Sigmoid colon (tissue), 7 donors: ENCODE measurements around the gene MYLK. TPM values are rescaled to one million over a fixed set of nuclear protein-coding genes. Genes with fewer than 3 reads are reported as not detected.

Experiments
- DNase-seq: peaks from one replicate; pipeline ENCODE4 v3.0.0-alpha.2; 2019
- H3K27ac ChIP-seq, 4 donors: fragments of 200-600 bp; sonication (generic); one replicate each; pipeline ENCODE4 v1.5.1; 2016 to 2019; ENCODE audit warnings: mild to moderate bottlenecking in 1 of 4
- H3K27me3 ChIP-seq, 3 donors: fragments of 200-600 bp; sonication (generic); one replicate each; pipeline ENCODE4 v1.5.1; 2019; ENCODE audit warnings: mild to moderate bottlenecking in 1 of 3
- H3K36me3 ChIP-seq, 4 donors: fragments of 200-600 bp; sonication (generic); one replicate each; pipeline ENCODE4 v1.5.1; 2016 to 2019
- H3K4me1 ChIP-seq, 4 donors: fragments of 200-600 bp; sonication (generic); one replicate each; pipeline ENCODE4 v1.5.1; 2017 to 2019
- H3K4me3 ChIP-seq, 4 donors: fragments of 200-600 bp; sonication (generic); one replicate each; pipeline ENCODE4 v1.5.1; 2017 to 2019; ENCODE audit warnings: mild to moderate bottlenecking in 2 of 4, moderate library complexity in 1 of 4
- H3K9me3 ChIP-seq, 4 donors: fragments of 200-600 bp in 3 of 4; sonication (generic) in 3 of 4; one replicate each; pipeline versions ENCODE4 v1.5.1 to v1.6.1; 2013 to 2019
- CTCF ChIP-seq, 4 experiments: fragments of 450-650 bp in 3 of 4; fragments of 200-600 bp in 1 of 4; IDR thresholded peaks; one replicate each; pipeline ENCODE4 v1.5.1; 2016 to 2019; ENCODE audit warnings: antibody characterized with exemption in 4 of 4, mild to moderate bottlenecking in 3 of 4, moderate library complexity in 2 of 4
- EP300 ChIP-seq, 4 donors: sonication (generic); formaldehyde crosslinking; IDR thresholded peaks; one replicate each; pipeline ENCODE4 v1.6.1; 2017; ENCODE audit warnings: antibody characterized with exemption in 4 of 4
- POLR2A ChIP-seq, 2 donors: fragments of 450-650 bp; IDR thresholded peaks; one replicate each; pipeline ENCODE4 v1.6.1; 2016; ENCODE audit warnings: antibody characterized with exemption in 2 of 2, mild to moderate bottlenecking in 2 of 2, moderate library complexity in 2 of 2
- POLR2AphosphoS5 ChIP-seq, 4 donors: sonication (generic); formaldehyde crosslinking; IDR thresholded peaks; one replicate each; pipeline ENCODE4 v1.6.1; 2017; ENCODE audit warnings: antibody characterized with exemption in 4 of 4
- WGBS, 2 donors: extraction: QIAGEN DNeasy Blood & Tissue Kit; methylation state at CpG; one replicate each; pipeline ENCODE4 v1.1.7; 2013; 5-methylcytosine and 5-hydroxymethylcytosine counted together
- intact Hi-C: fragments of 100-400 bp; cut with DNase I; formaldehyde crosslinking; loops from one replicate; pipeline ENCODE4 v1.15.1; 2023
- polyA plus RNA-seq, 3 donors: library from polyadenylated mRNA; stranded (reverse); fragments of 200-250 nt; gene quantifications; one replicate each; pipeline ENCODE4 v1.2.3, GENCODE V29; 2013
- total RNA-seq, 4 donors: library from RNA; depleted of rRNA; stranded (reverse); fragments of >200 nt; gene quantifications; one replicate each; pipeline ENCODE4 v1.1.0, GENCODE V29; 2016
- donor health status: healthy with polysubstance abuse.
- donor health status: Bipolar disorder and iron deficiency.
- donor health status: healthy.

Gene MYLK
- total and polyA plus RNA-seq, 7 donors, result 21.5 to 2,153 (median 1,169) TPM

- DNase-seq, result no peak
- no peak for TF ChIP-seq POLR2AphosphoS5 (IDR thresholded peaks at IDR 0.05)
- TF ChIP-seq POLR2A (IDR thresholded peaks at IDR 0.05), result no peak
- no peak for TF ChIP-seq CTCF (IDR thresholded peaks at IDR 0.05)
- no peak for TF ChIP-seq EP300 (IDR thresholded peaks at IDR 0.05)
- Histone ChIP-seq H3K27me3 (no peaks in the 10 kb centered on the region), H3K4me1 (peaks cover 0 to 22% (median 12%) of the 10 kb centered on the region in 4 donors), H3K36me3 (peaks cover 0 to 29% (median 0%) of the 10 kb centered on the region in 4 donors), H3K27ac (no peak overlapping the region), H3K9me3 (no peaks in the 10 kb centered on the region), H3K4me3 (no peak overlapping the region)
- intact Hi-C loops, result no loop called here
- whole genome bisulfite sequencing, 2 donors, result 51 to 77% methylated on average over 3 of the region's 3 CpGs
Observed at GRCh38 chr3:123583561-123583960, 300.6 kb downstream of the MYLK start.

- peaks cover 0 to 22% (median 12%) of the 10 kb centered on the region in 4 donors for H3K4me1 ChIP-seq
- H3K36me3 ChIP-seq, result peaks cover 0 to 34% (median 2%) of the 10 kb centered on the region in 4 donors
- TF ChIP-seq POLR2AphosphoS5 (IDR thresholded peaks at IDR 0.05) (no peak), POLR2A (IDR thresholded peaks at IDR 0.05) (no peak), EP300 (IDR thresholded peaks at IDR 0.05) (no peak), CTCF (IDR thresholded peaks at IDR 0.05) (no peak)
- no peak overlapping the region for H3K27ac ChIP-seq
- H3K4me3 ChIP-seq, result no peak overlapping the region
- H3K9me3 ChIP-seq, result no peaks in the 10 kb centered on the region
- 27 to 80% methylated on average over 3 of the region's 3 CpGs for WGBS, 2 donors
- DNase-seq, result no peak
- no peaks in the 10 kb centered on the region for H3K27me3 ChIP-seq
- intact Hi-C loops, result no loop called here
Observed at GRCh38 chr3:123582315-123582714, 301.8 kb downstream of the MYLK start.

- peaks cover 0 to 40% (median 2%) of the 10 kb centered on the region in 4 donors for H3K36me3 ChIP-seq
- no peak overlapping the region for H3K4me3 ChIP-seq
Observed at GRCh38 chr3:123576122-123576521, 308.0 kb downstream of the MYLK start.

GRCh38 chr3:123571973-123572365 is 312.2 kb downstream of the MYLK start:
- no peak for DNase-seq
- WGBS, 2 donors, result 74 to 99% methylated on average over 2 of the region's 2 CpGs
- Histone ChIP-seq H3K27me3 (no peaks in the 10 kb centered on the region), H3K9me3 (no peaks in the 10 kb centered on the region), H3K27ac (no peak overlapping the region), H3K4me3 (no peak overlapping the region), H3K4me1 (no peaks in the 10 kb centered on the region), H3K36me3 (peaks cover 0 to 7% (median 0%) of the 10 kb centered on the region in 4 donors)
- TF ChIP-seq POLR2AphosphoS5 (IDR thresholded peaks at IDR 0.05) (no peak), EP300 (IDR thresholded peaks at IDR 0.05) (no peak), POLR2A (IDR thresholded peaks at IDR 0.05) (no peak), CTCF (IDR thresholded peaks at IDR 0.05) (no peak)
- intact Hi-C loops, result no loop called here

More at GRCh38 chr3:123576122-123576521, 308.0 kb downstream of the MYLK start:
- TF ChIP-seq CTCF (IDR thresholded peaks at IDR 0.05), result no peak
- TF ChIP-seq POLR2AphosphoS5 (IDR thresholded peaks at IDR 0.05), result no peak
- TF ChIP-seq POLR2A (IDR thresholded peaks at IDR 0.05), result no peak
- TF ChIP-seq EP300 (IDR thresholded peaks at IDR 0.05), result no peak
- Histone ChIP-seq H3K9me3 (no peaks in the 10 kb centered on the region), H3K27me3 (no peaks in the 10 kb centered on the region), H3K4me1 (no peaks in the 10 kb centered on the region), H3K27ac (no peak overlapping the region)
- DNase-seq, result no peak
- WGBS, 2 donors, result 62 to 89% methylated on average over 3 of the region's 3 CpGs
- intact Hi-C loops, result no loop called here
